Measurements from ENCODE around the gene ICA1. TPM values are rescaled to one million over a fixed set of nuclear protein-coding genes. Genes with fewer than 3 reads are reported as not detected.
"Not testable (repeated sequence)": the region's sequence is repeated elsewhere in the genome, so short reads cannot be mapped to it uniquely, and the experiment has no call there.

Gene ICA1
- total and polyA plus RNA-seq, 2 donors (not counting 3 experiments of a cell fraction or from before 2014, with no cell fraction given): 19.0 to 47.1 TPM

- no peaks in the 10 kb centered on the region for H3K9me1 ChIP-seq (replicated peaks; ENCODE audit: control insufficient read depth, extremely low read depth, insufficient read depth, low read length)
- no peak overlapping the region for H3K27ac ChIP-seq (ENCODE audit: insufficient read depth, low read depth, low read length)
- BruUV-seq (replicated peaks): no TSS peak
- no peaks in the 10 kb centered on the region for H4K20me1 ChIP-seq (replicated peaks; ENCODE audit: control insufficient read depth, extremely low read depth, insufficient read depth, low read length)
- POLR2A ChIA-PET: no interaction called here
- no peak for DNase-seq (ENCODE audit: low read depth, low spot score)
- no peaks in the 10 kb centered on the region for H3K79me2 ChIP-seq (ENCODE audit: control insufficient read depth, insufficient read depth, low read length)
- H3K4me3 ChIP-seq (replicated peaks in 1 of 3; ENCODE audit: insufficient read depth in 1 of 3, low read depth in 1 of 3, low read length in 3 of 3): no peak overlapping the region
- TF ChIP-seq MAX (IDR thresholded peaks at IDR 0.05; ENCODE audit: insufficient read depth, insufficient read length) (no peak), JUN (IDR thresholded peaks at IDR 0.05; ENCODE audit: borderline replicate concordance, insufficient read depth, insufficient read length, low read depth) (no peak), POLR2A (IDR thresholded peaks at IDR 0.05; ENCODE audit: low read depth, low read length) (no peak), CTCF (IDR thresholded peaks at IDR 0.05; ENCODE audit: extremely low read depth in 1 of 2, insufficient read depth in 1 of 2, low read depth in 1 of 2, low read length in 2 of 2) (no peak)
- H3K4me1 ChIP-seq (ENCODE audit: control insufficient read depth, extremely low read depth, insufficient read depth, low read length): no peaks in the 10 kb centered on the region
- dilution Hi-C loops (cut with MboI; ENCODE audit: extremely low pct_ligation_motif_present, low sequenced_read_pairs): no loop called here
- no peak overlapping the region for H2AFZ ChIP-seq (ENCODE audit: low read depth, low read length)
- no peaks in the 10 kb centered on the region for H3K36me3 ChIP-seq (ENCODE audit: control insufficient read depth in 2 of 2, extremely low read depth in 1 of 2, insufficient read depth in 2 of 2, low read length in 2 of 2)
- CTCF ChIA-PET: no interaction called here
- intact Hi-C loops (cut with micrococcal nuclease): no loop called here
- H3K27me3 ChIP-seq (ENCODE audit: control insufficient read depth in 2 of 2, insufficient read depth in 2 of 2, low read length in 2 of 2): no peaks in the 10 kb centered on the region
- no peak for FAIRE-seq
- no peak overlapping the region for H3K9ac ChIP-seq (replicated peaks; ENCODE audit: extremely low read depth, insufficient read depth, low read length)
- no peaks in the 10 kb centered on the region for H3K9me3 ChIP-seq (replicated peaks; ENCODE audit: control insufficient read depth, insufficient read depth, low read length)
- no peak overlapping the region for H3K4me2 ChIP-seq (ENCODE audit: insufficient read depth, low read length)
These were observed 42.0 kb upstream of the ICA1 start for GRCh38 chr7:8303904-8304528.

GRCh38 chr7:8297023-8297422, 35.1 kb upstream of the ICA1 start:
- DNase-seq (ENCODE audit: low read depth, low spot score); H2AFZ ChIP-seq (ENCODE audit: low read depth, low read length); BruUV-seq (replicated peaks); H3K27ac ChIP-seq (ENCODE audit: insufficient read depth, low read depth, low read length); H4K20me1 ChIP-seq (replicated peaks; ENCODE audit: control insufficient read depth, extremely low read depth, insufficient read depth, low read length); FAIRE-seq; H3K9ac ChIP-seq (replicated peaks; ENCODE audit: extremely low read depth, insufficient read depth, low read length); H3K4me2 ChIP-seq (ENCODE audit: insufficient read depth, low read length); H3K4me3 ChIP-seq (replicated peaks in 1 of 3; ENCODE audit: insufficient read depth in 1 of 3, low read depth in 1 of 3, low read length in 3 of 3); H3K4me1 ChIP-seq (ENCODE audit: control insufficient read depth, extremely low read depth, insufficient read depth, low read length); H3K27me3 ChIP-seq (ENCODE audit: control insufficient read depth in 2 of 2, insufficient read depth in 2 of 2, low read length in 2 of 2); H3K79me2 ChIP-seq (ENCODE audit: control insufficient read depth, insufficient read depth, low read length); H3K9me3 ChIP-seq (replicated peaks; ENCODE audit: control insufficient read depth, insufficient read depth, low read length); dilution Hi-C loops (cut with MboI; ENCODE audit: extremely low pct_ligation_motif_present, low sequenced_read_pairs); H3K9me1 ChIP-seq (replicated peaks; ENCODE audit: control insufficient read depth, extremely low read depth, insufficient read depth, low read length); H3K36me3 ChIP-seq (ENCODE audit: control insufficient read depth in 2 of 2, extremely low read depth in 1 of 2, insufficient read depth in 2 of 2, low read length in 2 of 2): not testable (repeated sequence)
- intact Hi-C loops (cut with micrococcal nuclease): loop anchor here (2.0 to 10.0 kb wide), 6 partner anchors 262 to 1330 kb away; no protein-coding TSS in a partner anchor
- POLR2A ChIA-PET: interaction anchor here (0.6 kb wide), 1 partner anchor 1769 kb away, joined by 8 read pairs; no protein-coding TSS in a partner anchor
- CTCF ChIA-PET: interaction anchor here (0.8 to 2.8 kb wide), 17 partner anchors 10 to 881 kb away, joined by 3 to 51 read pairs (median 9); no protein-coding TSS in a partner anchor

Measured in endothelial cell of umbilical vein (primary cell).